GM18951 (cell line): ENCODE results near the gene ST8SIA4.
"Not testable (repeated sequence)": the region's sequence is repeated elsewhere in the genome, so short reads cannot be mapped to it uniquely, and the experiment has no call there.

Experiments
- POLR2A ChIP-seq: IDR thresholded peaks from 4 replicates; pipeline ENCODE4 v1.6.1; 2011; ENCODE audit warnings: mild to moderate bottlenecking; ENCODE audit not compliant: insufficient read length, insufficient read depth; ENCODE audit errors: extremely low read depth
- in situ Hi-C: fragments of 300-500 bp; cut with MboI; formaldehyde crosslinking; loops from one replicate; pipeline ENCODE4 v1.12.0; 2022; ENCODE audit warnings: low sequenced_read_pairs, mixed read lengths, inconsistent platforms; ENCODE audit not compliant: unreplicated experiment

ST8SIA4 gene

DNA sequence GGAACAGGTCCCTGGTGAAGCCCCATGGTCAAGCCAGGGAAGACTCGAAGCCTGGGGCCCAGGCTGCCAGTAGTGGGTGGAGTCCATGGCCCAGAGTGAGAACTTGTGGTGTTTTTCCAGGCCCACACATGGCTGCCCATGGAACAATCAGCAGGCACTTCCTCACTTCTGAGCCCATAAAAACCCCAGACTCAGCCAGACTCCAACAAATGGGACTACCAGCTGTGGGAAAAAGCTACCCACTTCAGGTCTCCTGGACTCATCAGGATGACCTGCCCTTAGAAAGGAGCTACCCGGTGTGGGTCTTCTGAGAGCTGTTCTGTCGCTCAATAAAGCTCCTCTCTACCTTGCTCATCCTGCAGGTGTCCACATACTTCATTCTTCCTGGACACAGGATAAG is 108.9 kb downstream of the ST8SIA4 start:
- in situ Hi-C loops, result no loop called here

DNA sequence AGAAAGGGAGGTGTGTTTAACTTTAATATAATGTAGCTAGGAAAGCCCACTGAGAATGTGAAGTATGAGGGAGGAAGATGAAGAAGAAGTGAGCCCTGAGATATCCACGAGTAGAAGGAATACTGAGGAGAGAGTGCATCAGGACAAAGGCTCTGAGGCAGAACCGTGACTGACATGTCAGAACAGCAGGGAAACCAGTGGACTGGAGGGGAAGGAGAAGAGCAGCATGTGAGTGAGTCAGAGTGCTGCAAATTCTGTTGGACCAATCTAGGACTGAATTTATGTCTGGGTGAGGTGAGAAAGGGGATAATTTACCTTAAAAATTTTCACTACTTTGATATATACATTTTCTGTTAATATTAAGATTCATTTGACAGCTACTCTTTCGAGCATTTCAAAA is 110.3 kb downstream of the ST8SIA4 start:
- TF ChIP-seq POLR2A, result no peak
- in situ Hi-C loops, result no loop called here

More for the DNA sequence above, 108.9 kb downstream of the ST8SIA4 start:
- TF ChIP-seq POLR2A, result no peak

DNA sequence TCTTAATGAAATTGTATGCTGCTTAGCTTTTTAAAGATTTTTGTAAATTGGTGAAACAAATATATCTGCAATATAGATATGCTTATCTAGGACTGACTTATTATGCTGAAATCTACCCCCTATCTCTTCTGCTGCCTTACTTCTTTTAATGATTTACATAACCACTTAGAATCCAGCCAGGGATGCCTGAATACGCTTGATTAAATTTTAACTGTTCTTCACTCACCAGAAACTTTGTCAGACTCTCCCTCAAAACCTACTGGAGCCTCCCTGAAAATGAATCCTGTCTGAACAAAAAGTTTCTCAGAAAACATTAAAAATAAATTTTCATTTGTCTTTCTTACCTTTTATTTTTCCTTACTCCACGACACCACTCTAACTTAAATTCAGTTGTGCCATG is 111.7 kb downstream of the ST8SIA4 start:
- TF ChIP-seq POLR2A, result no peak
- in situ Hi-C loops, result no loop called here

DNA sequence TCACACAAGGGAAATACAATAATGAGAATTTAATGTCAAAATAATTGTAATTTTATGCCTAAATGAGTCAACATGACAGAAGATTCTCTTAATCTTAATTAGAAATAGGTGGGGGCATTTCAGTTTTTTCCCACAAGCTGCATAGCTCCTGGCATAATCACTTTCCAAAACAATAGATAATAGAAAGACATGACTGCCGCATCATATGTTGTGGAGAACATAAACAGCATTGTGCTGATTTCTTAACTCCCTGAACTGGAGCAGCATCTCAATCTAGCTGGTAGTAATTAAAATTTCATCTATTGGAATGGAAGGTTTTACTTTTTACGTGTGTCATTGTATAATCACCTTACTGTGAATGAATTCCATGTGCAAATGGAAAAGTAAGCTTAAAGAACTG is 112.1 kb downstream of the ST8SIA4 start:
- no peak for TF ChIP-seq POLR2A
- in situ Hi-C loops, result no loop called here

DNA sequence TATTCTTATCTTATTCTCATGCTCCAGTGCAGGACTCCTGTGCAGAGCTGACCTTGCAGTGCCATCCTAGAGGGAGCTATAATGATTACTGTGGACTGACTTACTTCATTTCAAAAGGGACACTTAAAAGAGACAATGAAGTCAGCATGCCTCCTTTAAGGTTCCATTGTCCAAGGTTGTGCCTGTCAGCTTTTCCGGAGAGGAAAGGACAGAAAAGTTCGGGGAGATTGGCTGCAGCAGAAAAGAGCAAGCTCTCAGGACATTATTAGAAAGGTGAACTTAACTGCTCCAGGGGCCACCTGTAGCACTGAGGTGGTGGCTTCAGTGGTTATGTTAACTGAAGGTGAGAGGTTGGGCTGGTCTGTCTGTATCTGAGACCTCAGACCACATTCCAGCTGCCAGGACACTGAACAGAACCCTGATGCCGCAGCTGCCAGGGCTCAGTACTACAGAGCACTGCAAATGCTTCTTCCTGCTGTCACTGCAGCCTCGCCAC is 112.9 kb downstream of the ST8SIA4 start:
- TF ChIP-seq POLR2A, result no peak
- in situ Hi-C loops, result no loop called here

DNA sequence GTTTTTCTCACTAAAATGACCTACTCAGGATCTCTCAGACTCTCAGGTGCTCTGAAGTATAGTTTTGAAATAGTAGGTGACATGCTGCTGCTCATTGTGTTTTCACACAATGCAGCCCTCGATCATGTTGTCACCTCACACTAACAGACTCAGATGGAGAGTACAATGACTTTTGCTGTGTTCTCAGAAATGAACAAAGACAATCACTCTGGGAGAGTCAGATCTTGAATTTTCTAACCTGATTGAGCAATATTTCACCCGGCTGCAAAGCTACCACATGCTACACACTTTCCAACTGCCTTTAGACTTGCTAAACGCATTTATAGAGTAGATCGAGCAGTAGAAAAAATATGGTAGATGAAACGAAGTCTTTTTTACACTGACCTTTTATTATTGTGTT is 113.4 kb downstream of the ST8SIA4 start:
- in situ Hi-C loops, result no loop called here
- no peak for TF ChIP-seq POLR2A

DNA sequence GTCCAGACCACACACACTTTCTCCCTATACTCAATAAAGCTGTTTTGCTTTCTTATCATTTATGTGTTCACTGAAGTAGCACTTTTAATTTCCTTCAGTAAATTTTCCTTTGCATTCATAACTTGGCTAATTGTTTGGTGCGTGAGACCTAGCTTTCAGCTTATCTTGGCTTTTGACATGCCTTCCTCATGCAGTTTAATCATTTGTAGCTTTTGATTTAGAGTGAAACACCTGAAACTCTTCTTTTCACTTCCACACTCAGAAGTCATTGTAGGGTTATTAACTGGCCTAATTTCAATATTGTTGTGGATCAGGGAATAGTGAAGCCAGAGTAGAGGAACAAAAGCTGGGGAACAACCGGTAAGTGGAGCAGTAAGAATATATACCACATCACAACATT is 114.7 kb downstream of the ST8SIA4 start:
- no peak for TF ChIP-seq POLR2A
- in situ Hi-C loops, result no loop called here

DNA sequence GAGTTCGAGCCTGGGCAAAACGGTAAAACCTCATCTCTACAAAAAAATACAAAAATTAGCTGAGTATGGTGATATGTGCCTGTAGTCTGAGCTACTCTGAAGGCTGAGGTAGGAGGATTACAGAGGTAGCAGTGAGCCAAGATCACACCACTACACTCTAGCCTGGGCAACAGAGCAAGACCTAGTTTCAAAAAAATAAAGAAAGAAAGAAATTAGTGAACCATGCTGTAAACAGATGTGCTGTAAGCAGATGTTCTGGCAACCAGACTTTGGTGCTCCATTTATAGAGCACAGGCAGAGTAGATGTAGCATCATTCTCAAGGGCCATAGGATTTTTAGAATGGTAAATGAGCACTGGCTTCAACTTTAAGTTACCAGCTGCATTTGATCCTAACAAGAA is 115.4 kb downstream of the ST8SIA4 start:
- in situ Hi-C loops, result no loop called here

DNA sequence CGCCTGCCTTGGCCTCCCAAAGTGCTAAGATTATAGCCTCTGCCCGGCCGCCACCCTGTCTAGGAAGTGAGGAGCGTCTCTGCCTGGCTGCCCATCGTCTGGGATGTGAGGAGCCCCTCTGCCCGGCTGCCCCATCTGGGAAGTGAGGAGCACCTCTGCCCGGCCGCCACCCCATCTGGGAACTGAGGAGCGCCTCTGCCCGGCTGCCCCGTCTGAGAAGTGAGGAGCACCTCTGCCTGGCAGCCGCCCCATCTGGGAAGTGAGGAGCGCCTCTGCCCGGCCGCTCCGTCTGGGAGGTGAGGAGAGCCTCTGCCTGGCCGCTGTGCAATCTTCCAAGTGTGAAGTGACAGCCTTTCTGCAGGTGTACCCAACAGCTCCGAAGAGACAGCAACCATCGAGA is 117.5 kb downstream of the ST8SIA4 start:
- in situ Hi-C loops, result not testable (repeated sequence)

More for the DNA sequence above, 115.4 kb downstream of the ST8SIA4 start:
- no peak for TF ChIP-seq POLR2A

DNA sequence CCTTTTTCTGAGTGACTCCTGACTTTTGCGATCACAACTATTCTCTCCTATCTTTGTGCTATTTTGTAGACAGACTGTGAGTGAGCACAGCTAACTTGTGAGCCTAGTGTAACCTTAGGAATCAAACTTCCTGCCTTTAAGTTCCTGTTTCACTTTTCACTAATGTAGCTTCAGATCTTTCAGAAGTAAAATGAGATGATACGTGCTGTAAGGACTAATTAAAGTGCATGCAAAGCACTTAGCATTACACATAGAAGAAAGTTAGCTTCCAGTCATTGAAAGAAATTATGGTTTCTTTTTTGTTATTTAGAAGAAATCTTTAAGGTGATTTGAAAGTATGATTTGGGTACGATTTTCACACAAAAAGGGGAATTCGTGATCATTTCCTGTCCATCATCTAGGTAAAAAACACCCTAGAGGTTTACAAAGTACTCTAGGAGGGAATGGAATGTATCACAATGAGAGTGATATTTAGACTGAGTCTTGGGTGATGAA is 122.7 kb downstream of the ST8SIA4 start:
- in situ Hi-C loops, result no loop called here
- TF ChIP-seq POLR2A, result no peak

DNA sequence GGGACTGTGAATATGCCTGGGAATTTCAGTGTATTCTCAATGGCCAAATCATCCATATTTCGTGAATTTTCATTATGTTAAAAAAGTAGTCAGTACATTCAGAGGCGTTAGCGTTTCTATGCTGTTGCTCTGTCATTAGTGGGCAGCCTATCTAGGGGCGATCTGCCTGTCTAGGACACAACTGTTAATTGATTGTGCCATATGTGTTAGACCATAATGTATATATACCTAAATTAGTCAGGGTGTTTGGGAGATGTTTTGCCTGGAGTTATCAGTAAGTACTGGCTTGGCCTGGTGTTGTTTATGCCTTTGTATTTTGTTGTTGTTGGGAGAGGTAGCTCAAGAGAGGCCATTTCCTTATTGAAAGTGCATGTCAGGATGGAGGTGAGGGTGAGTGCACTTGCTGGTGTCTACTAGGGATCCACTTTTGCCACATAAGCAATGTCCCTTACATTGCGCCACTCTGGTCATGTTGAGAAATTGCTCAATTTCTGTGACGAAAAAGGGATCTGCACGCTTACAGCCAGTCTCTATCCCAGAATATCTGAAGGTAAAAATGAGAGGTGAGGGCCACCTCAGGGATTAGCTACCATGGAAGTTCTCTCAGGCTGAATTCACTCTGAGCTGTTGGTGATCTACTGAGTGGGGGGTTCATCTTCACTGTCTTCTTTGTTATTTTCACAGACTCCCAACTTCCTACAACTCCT is 123.3 kb downstream of the ST8SIA4 start:
- no peak for TF ChIP-seq POLR2A
- in situ Hi-C loops, result no loop called here

DNA sequence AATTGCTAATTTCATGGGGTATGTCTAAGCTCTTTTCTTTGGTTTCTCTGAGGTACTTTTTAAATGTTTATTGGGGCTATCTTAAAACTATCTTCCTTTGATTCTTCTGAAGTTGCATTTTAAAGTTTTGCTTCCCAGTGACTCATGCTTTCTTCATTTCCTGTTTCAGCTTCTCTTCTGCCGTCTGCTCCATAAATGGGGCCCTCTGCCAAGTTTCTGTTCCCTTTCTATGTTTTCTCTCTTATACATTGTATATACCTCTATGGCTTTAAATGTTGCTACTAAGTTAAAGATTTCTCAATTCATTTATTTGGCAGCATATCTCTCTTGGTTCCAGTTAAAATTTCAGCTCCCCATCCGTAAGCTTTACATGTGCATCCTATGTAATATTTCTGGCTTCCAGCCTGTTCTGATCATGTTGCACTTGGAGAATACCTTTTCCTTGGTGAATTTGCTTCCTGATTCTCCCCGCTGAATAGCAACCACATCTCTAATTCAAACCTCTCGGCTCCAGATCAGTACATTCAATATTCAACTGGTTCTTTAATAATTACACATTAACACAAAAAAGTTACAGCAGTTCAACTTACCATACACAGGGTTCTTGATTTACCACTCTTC is 125.3 kb downstream of the ST8SIA4 start:
- no peak for TF ChIP-seq POLR2A
- in situ Hi-C loops, result no loop called here

DNA sequence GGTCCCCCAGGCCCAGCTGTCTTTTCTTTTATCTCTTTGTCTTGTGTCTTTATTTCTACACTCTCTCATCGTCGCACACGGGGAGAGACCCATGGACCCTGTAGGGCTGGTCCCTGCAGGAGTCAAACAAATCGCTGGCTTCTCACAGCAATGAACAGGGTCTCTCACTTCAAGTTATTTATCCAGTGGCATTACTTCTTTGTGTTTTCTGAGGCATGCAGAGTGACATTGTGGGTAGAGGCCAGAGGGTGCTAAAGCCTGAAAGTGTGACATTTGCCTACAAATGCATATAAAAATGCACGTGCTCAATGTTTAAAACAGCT is 127.6 kb downstream of the ST8SIA4 start:
- in situ Hi-C loops, result no loop called here
- no peak for TF ChIP-seq POLR2A

DNA sequence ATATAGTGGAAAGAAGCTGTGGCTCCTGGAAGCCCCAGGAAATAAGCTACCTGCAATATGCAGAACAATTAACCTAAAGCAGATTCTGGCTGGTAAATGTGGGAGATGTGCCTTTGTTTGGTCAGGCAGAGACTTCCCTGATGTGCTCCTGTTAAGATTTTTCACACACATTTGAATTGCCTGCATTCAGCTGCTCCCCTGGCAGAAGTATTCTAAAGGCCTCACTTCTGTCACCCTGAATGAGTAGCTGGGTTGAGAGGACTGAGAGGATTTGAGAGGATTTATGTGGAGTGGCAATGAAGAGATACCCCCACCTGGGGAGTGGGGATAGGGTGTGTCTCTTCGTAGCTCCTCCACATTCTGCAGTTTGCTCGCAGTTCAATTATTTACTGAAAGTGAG is 130.5 kb downstream of the ST8SIA4 start:
- in situ Hi-C loops, result no loop called here
- no peak for TF ChIP-seq POLR2A
